HUES64 (cell line): Measurements from ENCODE around the gene PPP1R12C.

Experiments
- H3K27ac ChIP-seq: 2 replicates; pipeline ENCODE4 v1.7.0; 2013; ENCODE audit warnings: low read depth, low read length, inconsistent platforms
- H3K27me3 ChIP-seq: 2 replicates; pipeline ENCODE4 v1.6.1; 2013; ENCODE audit warnings: mild to moderate bottlenecking, low read length; ENCODE audit not compliant: insufficient read depth
- H3K36me3 ChIP-seq: 2 replicates; pipeline ENCODE4 v1.6.1; 2013; ENCODE audit warnings: mild to moderate bottlenecking, low read length; ENCODE audit not compliant: insufficient read depth
- H3K4me1 ChIP-seq: 2 replicates; pipeline ENCODE4 v1.6.1; 2013; ENCODE audit warnings: mild to moderate bottlenecking, low read length, moderate library complexity; ENCODE audit not compliant: insufficient read depth
- H3K4me3 ChIP-seq: 2 replicates; pipeline ENCODE4 v1.5.1; 2013; ENCODE audit warnings: mild to moderate bottlenecking, low read length, moderate library complexity
- H3K9ac ChIP-seq: 2 replicates; pipeline ENCODE4 v1.6.1; 2013; ENCODE audit warnings: mild to moderate bottlenecking, low read depth, low read length
- H3K9me3 ChIP-seq: 2 replicates; pipeline ENCODE4 v1.6.1; 2013; ENCODE audit warnings: low read depth, low read length; ENCODE audit not compliant: insufficient read depth
- WGBS: fragments of 150-250, 120-280 bp; methylation state at CpG from one replicate; pipeline ENCODE4 v1.1.7; 2013; ENCODE audit warnings: missing lambda C conversion rate; 5-methylcytosine and 5-hydroxymethylcytosine counted together

PPP1R12C gene

DNA sequence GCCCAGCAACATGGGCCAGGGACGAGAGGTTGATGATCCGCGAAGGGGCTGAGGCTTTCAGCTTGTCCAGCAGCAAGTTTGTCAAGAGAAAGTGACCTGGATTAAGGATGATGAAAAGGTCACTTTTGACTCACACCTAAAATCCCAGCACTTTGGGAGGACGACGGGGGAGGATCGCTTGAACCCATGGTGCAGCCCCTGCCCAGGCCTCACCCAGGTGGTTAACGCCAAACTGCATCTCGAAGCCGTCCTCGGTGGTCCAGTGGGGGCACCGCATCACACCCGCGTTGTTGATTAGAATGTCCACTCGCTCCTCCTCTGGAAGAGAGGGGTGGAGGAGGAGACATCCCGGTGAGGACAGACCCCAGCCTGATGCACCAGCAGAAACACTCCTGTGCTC is 69.0 kb downstream of the PPP1R12C start:
- Histone ChIP-seq H3K4me1 (no peaks in the 10 kb centered on the region), H3K9me3 (no peaks in the 10 kb centered on the region), H3K9ac (no peak overlapping the region), H3K36me3 (peaks cover 74% of the 10 kb centered on the region), H3K27me3 (no peaks in the 10 kb centered on the region), H3K27ac (no peak overlapping the region), H3K4me3 (no peak overlapping the region)
- 97% methylated on average over 15 of the region's 15 CpGs for WGBS

DNA sequence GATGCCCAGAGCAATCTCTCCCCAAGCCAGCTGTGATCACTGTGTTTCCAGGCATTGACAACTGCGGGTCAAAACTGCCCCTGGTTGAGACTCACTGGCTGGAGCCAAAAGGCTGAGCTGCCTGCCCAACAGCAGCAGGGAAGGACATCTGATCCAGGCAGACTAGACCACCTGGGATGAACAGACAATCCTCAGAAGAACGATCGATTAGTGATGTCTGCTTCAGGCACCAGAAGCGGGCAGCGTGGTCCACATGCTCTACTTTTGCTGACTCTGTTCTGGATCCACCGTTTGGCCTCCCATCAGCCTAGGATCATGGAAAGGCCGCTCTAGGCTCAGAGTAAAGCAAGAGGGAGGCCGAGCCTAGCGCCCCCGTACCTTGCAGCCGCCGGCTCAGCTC is 69.5 kb downstream of the PPP1R12C start:
- Histone ChIP-seq H3K9ac (no peak overlapping the region), H3K4me3 (no peak overlapping the region), H3K27ac (no peak overlapping the region), H3K27me3 (no peaks in the 10 kb centered on the region), H3K9me3 (no peaks in the 10 kb centered on the region), H3K4me1 (no peaks in the 10 kb centered on the region), H3K36me3 (peaks cover 75% of the 10 kb centered on the region)
- WGBS, result 94% methylated on average over 12 of the region's 12 CpGs

DNA sequence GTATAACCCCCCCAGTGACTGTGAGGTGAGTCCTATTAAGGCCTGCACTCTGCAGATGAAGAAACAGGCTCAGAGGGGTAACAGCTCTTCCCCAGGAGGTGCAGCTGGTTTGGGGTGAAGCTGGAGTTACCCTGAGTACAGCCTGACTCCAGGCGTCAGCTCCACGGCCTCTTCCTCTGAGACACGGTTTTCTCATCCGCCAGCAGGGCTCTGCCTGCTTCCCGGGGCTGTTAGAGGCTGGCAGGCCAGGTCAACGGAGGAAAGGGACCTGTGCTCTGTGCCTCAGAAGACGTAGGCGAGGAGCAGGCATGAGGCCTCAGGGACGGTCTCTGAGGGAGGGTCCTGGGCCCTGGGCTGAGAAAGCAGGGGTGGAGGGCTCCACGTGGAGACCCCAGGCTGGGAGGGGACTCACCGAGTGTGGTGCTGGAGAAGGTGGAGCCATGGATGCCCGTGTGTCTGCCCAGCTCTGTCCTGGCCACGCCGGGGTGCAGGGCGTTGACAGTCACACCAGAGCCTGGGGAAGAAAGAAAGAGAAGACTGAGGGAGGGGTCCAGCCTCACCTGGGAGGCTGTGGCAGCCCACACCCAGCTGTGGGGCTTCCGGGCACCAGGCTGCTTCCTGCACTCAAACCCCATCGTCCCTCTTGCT is 70.3 kb downstream of the PPP1R12C start:
- Histone ChIP-seq H3K9me3 (no peaks in the 10 kb centered on the region), H3K9ac (no peak overlapping the region), H3K27me3 (no peaks in the 10 kb centered on the region), H3K4me1 (no peaks in the 10 kb centered on the region), H3K4me3 (no peak overlapping the region), H3K36me3 (peaks cover 81% of the 10 kb centered on the region), H3K27ac (no peak overlapping the region)
- 96% methylated on average over 17 of the region's 17 CpGs for WGBS

DNA sequence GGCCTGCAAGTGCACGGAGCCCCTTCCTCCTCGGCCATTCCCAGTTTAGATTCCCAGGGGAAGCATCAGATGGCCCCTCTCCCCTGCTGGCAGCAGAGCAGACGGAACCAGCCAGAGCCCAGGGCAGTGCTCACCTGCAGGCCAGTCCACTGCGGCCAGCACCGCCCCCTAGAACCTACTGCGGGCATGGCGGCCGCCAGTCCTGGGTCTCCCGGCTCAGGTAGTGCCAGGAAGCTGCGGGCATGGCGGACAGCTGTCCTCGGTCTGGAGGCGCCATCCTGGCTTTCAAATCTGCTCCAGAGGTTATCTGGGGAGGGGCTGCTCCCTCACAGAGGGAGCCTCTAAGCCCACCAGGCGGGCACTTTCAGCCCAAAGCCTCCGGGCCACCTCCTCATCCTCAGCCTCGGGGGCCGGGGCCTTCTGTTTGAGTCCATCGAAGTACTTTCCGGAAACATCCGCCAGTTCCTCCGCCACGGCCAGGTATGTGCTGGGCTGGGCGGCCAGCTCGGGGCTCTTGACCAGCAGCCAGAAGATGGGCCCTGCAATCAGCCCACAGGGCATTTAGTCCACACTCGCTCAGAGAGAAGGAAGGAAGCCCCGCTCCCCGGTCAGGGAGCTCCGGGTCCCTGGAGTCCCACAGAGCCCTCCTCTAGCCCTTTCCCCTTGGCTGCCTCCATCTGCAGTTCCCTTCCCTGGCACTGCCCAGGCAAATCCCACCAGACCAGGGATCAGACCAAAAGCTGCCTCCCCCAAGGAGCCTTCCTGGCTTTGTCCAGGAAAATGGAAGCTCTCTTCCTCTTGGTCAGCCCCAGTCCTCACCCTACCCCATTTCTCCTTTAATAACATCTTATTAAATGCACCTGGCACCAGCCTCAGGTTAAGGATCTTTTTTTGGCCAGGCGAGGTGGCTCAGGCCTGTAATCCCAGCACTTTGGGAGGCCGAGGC is 72.4 kb downstream of the PPP1R12C start:
- Histone ChIP-seq H3K27ac (no peak overlapping the region), H3K9ac (no peak overlapping the region), H3K9me3 (no peaks in the 10 kb centered on the region), H3K4me3 (no peak overlapping the region), H3K36me3 (peaks cover 84% of the 10 kb centered on the region), H3K27me3 (no peaks in the 10 kb centered on the region), H3K4me1 (no peaks in the 10 kb centered on the region)
- WGBS, result 94% methylated on average over 30 of the region's 30 CpGs

DNA sequence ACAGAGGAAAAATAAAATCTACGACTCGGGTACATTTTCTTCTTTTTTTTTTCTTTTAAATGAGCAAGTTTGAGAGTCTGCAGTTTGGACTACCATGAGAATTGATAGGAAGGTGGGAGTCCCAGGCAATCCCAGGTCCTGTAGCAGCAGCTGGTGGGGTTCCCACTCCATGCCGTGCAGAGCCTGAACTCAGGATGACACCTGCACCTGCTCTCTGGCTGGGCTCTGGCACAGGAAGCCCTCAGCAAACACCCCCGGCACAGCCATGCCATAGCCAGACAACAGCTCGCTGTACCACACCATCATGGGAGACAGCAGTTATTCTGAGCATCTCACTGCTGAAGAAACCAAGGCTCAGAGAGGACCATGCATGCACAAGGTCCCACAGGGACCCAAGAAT is 73.2 kb downstream of the PPP1R12C start:
- Histone ChIP-seq H3K9ac (no peak overlapping the region), H3K9me3 (no peaks in the 10 kb centered on the region), H3K4me3 (no peak overlapping the region), H3K4me1 (no peaks in the 10 kb centered on the region), H3K27ac (no peak overlapping the region), H3K36me3 (peaks cover 81% of the 10 kb centered on the region), H3K27me3 (no peaks in the 10 kb centered on the region)
- WGBS, result 92% methylated on average over 5 of the region's 5 CpGs

DNA sequence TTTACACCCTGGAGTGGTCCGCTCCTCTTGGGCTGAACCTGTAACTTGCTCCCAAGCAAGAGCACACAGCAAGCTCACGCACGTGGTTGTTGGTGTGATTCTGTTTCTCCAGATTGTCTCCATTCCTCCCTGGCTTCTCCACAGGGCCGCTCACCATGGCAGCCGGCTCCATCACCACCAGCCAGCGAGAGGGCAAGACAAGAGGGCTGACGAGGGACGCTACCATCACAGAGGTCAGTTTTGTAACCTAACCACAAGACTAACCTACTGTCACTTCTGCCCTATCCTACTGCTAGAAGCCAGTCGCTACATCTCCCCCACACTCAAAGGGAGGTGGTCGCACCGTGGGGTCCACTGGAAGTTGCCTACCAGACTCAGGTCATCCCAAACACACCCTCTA is 74.7 kb downstream of the PPP1R12C start:
- 79% methylated on average over 11 of the region's 11 CpGs for WGBS

DNA sequence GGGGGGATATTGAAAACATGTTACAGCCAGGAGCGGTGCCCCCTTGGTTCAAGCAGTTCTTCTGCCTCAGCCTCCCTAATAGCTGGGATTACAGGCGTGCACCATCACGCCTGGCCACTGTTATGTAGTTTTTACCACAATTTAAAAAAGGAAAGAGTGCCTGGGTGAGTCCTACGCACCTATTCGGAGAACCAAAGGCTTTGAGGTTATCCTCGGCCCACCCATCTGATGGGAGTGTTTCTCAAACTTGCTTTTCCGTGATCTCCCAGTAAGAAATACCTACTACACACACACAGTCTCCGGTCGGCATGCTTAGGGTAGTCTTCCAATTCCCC is 75.1 kb downstream of the PPP1R12C start:
- Histone ChIP-seq H3K9me3 (no peaks in the 10 kb centered on the region), H3K4me1 (no peaks in the 10 kb centered on the region), H3K9ac (no peak overlapping the region), H3K27me3 (no peaks in the 10 kb centered on the region), H3K27ac (no peak overlapping the region), H3K4me3 (no peak overlapping the region), H3K36me3 (peaks cover 65% of the 10 kb centered on the region)
- WGBS, result 96% methylated on average over 9 of the region's 9 CpGs

More for the DNA sequence above, 74.7 kb downstream of the PPP1R12C start:
- Histone ChIP-seq H3K4me1 (no peaks in the 10 kb centered on the region), H3K36me3 (peaks cover 69% of the 10 kb centered on the region), H3K4me3 (no peak overlapping the region), H3K27me3 (no peaks in the 10 kb centered on the region), H3K27ac (no peak overlapping the region), H3K9ac (no peak overlapping the region), H3K9me3 (no peaks in the 10 kb centered on the region)

DNA sequence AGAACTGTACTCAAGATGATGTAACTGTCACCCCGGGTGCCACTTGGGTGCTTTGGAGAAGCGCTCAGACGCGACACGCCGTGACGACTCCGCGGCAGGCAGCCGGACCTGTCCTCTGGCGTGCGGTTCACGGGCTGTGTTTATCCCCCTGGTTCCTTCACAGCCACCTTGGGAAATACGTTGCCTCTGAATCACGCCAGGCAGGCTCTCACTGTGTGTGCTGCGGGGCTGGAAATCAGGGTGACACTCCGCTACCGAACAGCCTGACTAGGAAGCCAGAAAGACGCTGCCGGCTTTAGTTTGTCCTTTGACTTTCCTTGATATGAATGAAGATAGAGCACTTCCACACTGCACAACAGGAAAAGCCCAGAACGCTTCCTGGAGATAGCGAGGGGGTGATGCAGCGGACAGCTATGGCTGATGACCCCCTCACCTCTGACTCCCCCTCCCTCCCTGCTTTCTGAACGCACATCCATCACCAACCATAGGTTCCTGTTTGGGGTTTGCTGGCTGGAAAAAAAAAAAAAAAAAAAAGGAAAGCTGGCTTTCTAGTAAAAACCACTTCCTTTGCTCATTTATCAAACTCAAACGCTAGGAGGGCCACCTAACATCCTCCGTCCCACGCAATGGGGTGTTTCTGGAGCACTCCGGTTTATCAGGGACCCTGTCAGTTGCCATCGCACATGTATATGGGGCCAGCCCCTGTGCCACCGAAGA is 75.7 kb downstream of the PPP1R12C start:
- Histone ChIP-seq H3K9me3 (no peaks in the 10 kb centered on the region), H3K4me3 (no peak overlapping the region), H3K36me3 (peaks cover 60% of the 10 kb centered on the region), H3K27me3 (no peaks in the 10 kb centered on the region), H3K4me1 (no peaks in the 10 kb centered on the region), H3K9ac (no peak overlapping the region), H3K27ac (no peak overlapping the region)
- 97% methylated on average over 29 of the region's 30 CpGs for WGBS

DNA sequence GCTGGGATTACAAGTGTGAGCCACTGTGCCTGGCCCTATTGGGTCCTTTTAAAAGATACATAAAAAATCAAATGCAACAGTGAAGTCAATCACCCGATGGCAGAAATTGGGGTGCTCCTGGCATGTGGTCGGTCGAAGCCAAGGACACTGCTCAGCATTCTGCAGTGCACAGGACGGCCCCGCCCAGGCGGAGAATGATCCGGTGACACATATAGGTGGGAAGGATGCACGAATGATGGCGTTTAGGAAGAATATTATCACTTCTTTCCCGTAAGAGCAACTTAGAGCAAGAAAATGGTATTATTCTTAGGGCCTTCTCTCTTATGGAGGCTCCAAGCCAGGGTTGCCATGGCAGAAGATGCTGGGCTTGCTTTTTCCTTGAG is 76.2 kb downstream of the PPP1R12C start:
- 97% methylated on average over 10 of the region's 10 CpGs for WGBS
- Histone ChIP-seq H3K4me1 (no peaks in the 10 kb centered on the region), H3K27ac (no peak overlapping the region), H3K9me3 (no peaks in the 10 kb centered on the region), H3K36me3 (peaks cover 55% of the 10 kb centered on the region), H3K27me3 (no peaks in the 10 kb centered on the region), H3K4me3 (no peak overlapping the region), H3K9ac (no peak overlapping the region)
